Jurkat, Clone E6-1 (cell line): ENCODE data around the gene VCL.

ENCODE experiments used
- DNase-seq: peaks from one replicate; pipeline ENCODE4 v3.0.0-alpha.2; 2011; ENCODE audit warnings: low read depth, low spot score
- H3K4me3 ChIP-seq: 2 replicates; pipeline ENCODE4 v1.5.1; 2011; ENCODE audit warnings: mild to moderate bottlenecking, low read length, control low read depth, moderate library complexity

Gene VCL

DNA sequence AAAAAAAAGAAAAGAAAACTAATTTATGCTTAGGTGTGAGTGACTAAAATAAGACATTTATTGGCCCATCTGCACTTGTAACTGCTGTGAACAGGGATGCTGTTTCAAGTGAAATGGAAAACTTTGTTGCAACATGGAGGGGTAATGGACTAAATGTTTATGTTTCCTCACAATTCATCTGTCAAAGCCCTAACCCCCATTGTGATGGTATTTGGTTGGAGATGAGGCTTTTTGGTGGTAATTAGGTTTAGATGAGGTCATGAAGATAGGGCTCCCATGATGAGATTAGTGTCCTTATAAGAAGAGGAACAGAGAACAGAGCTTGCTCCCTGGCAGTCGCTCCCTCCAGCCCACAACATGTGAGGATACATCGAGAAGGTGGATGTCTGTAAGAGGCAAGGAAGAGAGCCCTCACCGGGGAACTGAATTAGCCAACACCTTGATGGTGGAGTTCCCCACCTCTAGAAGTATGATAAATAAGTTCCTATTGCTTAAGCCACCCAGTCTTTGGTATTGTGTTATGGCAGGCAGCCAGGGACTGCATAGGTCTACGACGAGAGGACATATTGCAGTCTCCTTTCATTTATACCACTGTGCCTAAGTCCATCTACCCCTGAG is 28.6 kb upstream of the VCL start:
- no peak for DNase-seq
- H3K4me3 ChIP-seq, result no peak overlapping the region

DNA sequence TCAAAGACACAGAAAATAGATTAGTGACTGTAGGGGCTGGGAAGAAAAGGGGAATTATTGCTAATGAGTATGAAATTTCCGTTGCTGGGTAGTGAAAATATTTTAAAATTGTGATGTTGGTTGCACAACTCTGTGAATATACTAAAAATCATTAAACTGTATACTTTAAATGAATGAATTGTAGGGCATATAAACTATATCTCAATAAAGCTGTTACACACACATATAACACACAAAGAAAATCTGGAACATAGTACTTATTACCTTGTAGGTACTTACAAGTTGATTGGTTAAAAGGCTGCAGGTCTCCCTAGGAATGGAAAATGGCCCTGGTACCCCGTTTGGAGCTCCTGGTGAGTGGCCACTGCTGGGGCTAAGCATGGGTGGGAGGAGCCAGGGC is 27.1 kb upstream of the VCL start:
- DNase-seq, result no peak

GRCh38 chr10:73971636-73972354 is 26.1 kb upstream of the VCL start:
- no peak for DNase-seq
- H3K4me3 ChIP-seq, result no peak overlapping the region

More for the DNA sequence above, 27.1 kb upstream of the VCL start:
- H3K4me3 ChIP-seq, result no peak overlapping the region

DNA sequence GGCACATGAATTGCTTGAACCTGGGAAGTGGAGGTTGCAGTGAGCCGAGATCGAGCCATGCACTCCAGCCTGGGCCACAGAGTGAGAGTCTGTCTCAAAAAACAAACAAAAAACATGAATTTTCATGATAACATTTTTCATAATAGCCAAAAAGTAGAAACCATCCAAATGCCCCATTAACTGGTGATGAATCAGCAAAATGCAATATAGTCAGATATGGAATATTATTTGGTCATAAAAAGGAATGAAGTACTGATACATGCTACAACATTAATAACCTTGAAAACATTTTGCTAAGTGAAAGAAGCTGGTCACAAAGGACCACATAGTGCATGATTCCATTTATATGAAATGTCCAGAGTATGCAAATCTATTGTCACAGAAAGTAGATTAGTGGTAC is 24.5 kb upstream of the VCL start:
- DNase-seq, result no peak
- H3K4me3 ChIP-seq, result no peak overlapping the region

DNA sequence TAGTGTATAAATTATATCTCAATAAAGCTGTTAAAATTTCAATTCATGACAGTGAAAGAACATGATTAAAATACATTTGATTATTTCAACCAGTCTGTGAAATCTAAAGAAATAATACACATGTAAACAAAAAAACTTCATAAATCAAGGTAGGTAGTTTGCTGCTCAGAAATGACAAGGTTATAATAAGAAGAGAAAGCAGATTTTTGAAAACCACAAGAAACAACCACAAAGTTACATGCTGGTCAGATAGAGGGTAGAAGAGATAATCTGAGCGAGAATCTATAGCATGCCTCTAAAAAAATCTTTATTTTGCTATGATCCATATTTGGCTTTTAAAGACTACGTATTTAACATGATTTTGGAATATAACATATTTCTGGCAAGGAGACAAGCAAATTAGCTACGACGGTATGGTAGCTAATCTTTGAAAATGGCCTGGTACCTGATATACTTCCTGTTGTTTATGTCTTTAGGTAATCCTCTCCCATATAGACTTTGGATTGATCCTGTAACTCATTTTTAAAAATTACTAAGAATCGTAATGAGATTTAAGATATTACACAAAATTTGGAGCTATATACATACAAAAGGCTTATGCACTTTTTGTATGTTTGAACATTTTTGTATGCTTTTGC is 23.5 kb upstream of the VCL start:
- H3K4me3 ChIP-seq, result no peak overlapping the region
- no peak for DNase-seq

- DNase-seq, result no peak
- H3K4me3 ChIP-seq, result no peak overlapping the region
These were observed 22.5 kb upstream of the VCL start for GRCh38 chr10:73975388-73975787.

GRCh38 chr10:73979141-73979808 is 18.6 kb upstream of the VCL start:
- DNase-seq, result no peak
- no peak overlapping the region for H3K4me3 ChIP-seq

- no peak for DNase-seq
- H3K4me3 ChIP-seq, result no peak overlapping the region
These were observed 18.0 kb upstream of the VCL start for GRCh38 chr10:73979809-73980433.

- DNase-seq, result no peak
- H3K4me3 ChIP-seq, result no peak overlapping the region
These were observed 16.1 kb upstream of the VCL start for GRCh38 chr10:73981812-73982211.

DNA sequence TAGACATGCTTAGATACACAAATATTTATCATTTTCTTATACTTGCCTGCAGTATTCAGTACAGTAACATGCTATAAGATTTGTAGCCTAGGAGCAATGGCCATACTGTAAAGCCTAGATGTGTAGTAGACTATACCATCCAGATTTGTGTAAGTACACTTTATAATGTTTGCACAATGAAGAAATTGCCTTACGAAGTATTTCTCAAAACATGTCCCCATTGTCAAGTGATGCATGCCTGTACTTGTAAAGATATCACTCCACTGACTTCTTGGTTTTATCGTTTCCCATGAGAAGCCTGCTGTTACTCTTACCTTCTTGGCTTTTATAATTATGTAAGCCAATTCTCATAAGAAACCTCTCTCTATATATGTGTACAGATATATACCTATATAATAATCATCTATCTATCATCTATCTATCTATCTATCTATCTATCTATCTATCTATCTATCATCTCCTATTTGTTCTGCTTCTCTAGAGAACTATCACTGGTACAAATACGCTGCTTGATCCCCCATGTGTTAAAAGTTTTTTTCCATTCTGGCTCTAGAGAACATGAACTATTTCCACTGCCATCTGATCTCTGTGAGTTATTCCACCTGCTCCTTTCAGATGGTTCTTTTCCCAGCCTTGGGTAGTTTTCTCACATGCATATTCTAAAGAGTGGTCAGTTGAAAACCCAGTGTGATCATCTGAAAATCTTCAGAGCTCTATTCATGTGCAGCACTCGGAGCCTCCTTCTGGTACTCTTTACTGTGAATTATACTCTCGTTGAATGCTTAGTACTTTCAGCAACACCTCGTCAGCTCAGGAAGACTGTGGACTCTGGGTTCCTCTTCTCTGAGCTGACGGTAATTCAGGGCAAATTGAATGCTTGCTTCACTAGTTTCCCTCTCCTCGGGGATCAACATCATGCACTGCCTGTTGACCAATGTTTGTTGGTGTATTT is 14.5 kb upstream of the VCL start:
- DNase-seq, result no peak
- H3K4me3 ChIP-seq, result no peak overlapping the region

GRCh38 chr10:73989594-73990150 is 8.2 kb upstream of the VCL start:
- no peak for DNase-seq
- H3K4me3 ChIP-seq, result no peak overlapping the region

DNA sequence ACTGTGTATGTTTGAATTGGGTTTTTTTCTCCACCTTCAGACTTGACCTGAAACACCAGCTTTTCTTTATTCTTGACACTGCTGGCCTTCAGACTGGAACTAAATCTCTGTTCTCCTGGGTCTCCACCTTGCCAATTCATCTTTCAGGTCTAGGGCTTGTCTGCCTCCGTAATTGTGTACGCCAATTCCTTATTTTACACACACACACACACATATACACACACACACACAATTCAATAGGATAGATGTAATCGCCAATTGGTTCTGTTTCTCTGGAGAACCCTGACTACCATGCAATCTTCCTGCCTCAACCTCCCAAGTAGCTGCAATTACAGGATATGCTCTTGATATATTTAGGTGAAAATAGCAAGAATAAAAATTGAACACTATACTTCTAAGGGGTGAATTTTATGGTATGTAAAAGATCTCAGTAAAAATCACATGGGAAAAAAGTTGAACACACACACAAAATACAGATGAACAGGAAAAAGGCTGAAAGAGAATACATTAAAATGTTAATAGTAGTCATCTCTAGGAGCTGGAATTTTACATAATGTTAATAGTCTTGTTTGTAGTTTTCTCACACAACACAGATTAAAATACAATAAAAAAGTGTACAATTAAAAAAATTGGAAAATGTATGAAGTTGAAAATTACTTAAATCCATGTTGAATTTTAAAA is 6.6 kb upstream of the VCL start:
- no peak for DNase-seq
- H3K4me3 ChIP-seq, result no peak overlapping the region

- no peak overlapping the region for H3K4me3 ChIP-seq
- peak; percentile 93 for DNase-seq
These were observed 6.1 kb upstream of the VCL start for GRCh38 chr10:73991884-73992245.

- DNase-seq, result no peak
- H3K4me3 ChIP-seq, result no peak overlapping the region
These were observed 4.8 kb upstream of the VCL start for GRCh38 chr10:73992899-73993788.

- no peak overlapping the region for H3K4me3 ChIP-seq
- no peak for DNase-seq
These were observed 2.9 kb upstream of the VCL start for GRCh38 chr10:73995035-73995358.

DNA sequence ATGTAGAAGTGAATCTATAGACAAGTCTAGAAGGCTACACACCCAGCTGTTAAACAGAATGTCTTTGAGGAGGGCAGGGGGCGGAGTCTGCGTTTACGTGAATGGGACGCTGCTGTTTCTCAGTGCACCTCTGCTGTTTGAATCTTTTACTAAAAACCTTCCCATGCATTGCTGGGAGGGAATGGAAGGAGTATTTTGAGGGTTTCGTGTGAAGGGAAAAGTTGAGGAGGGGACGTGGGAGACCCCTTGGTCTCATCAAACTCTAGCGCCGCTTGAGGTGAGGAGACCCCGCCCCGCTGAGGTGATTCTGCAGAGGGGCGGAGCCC is 492 bp upstream of the VCL start:
- DNase-seq, result peak; percentile 60

GRCh38 chr10:73998623-73998928 is 660 bp downstream of the VCL start:
- peak overlapping the region; percentile 75; the same call in 1 of the 2 replicates for H3K4me3 ChIP-seq
- DNase-seq, result no peak

More for the DNA sequence above, 492 bp upstream of the VCL start:
- H3K4me3 ChIP-seq, result peak overlapping the region; percentile 75
